ENCODE measurements around the gene CEP126.
"Not testable (repeated sequence)": the region's sequence is repeated elsewhere in the genome, so short reads cannot be mapped to it uniquely, and the experiment has no call there.

CEP126 gene

GRCh38 chr11:101923554-101923953 lies 8.7 kb downstream of the CEP126 start:
- in situ Hi-C loops (cut with MboI; ENCODE audit: low sequenced_read_pairs), result no loop called here

- in situ Hi-C loops (cut with MboI; ENCODE audit: low sequenced_read_pairs), result no loop called here
Measured at GRCh38 chr11:101929294-101929915, 14.6 kb downstream of the CEP126 start.

GRCh38 chr11:101931692-101932091 lies 16.9 kb downstream of the CEP126 start:
- in situ Hi-C loops (cut with MboI; ENCODE audit: low sequenced_read_pairs), result no loop called here

GRCh38 chr11:101940901-101941520 lies 26.2 kb downstream of the CEP126 start:
- in situ Hi-C loops (cut with MboI; ENCODE audit: low sequenced_read_pairs), result no loop called here

- in situ Hi-C loops (cut with MboI; ENCODE audit: low sequenced_read_pairs), result no loop called here
Measured at GRCh38 chr11:101944923-101945322, 30.1 kb downstream of the CEP126 start.

GRCh38 chr11:101945448-101945847 lies 30.6 kb downstream of the CEP126 start:
- in situ Hi-C loops (cut with MboI; ENCODE audit: low sequenced_read_pairs), result no loop called here

GRCh38 chr11:101949680-101950220 lies 34.9 kb downstream of the CEP126 start:
- in situ Hi-C loops (cut with MboI; ENCODE audit: low sequenced_read_pairs), result no loop called here

- in situ Hi-C loops (cut with MboI; ENCODE audit: low sequenced_read_pairs), result no loop called here
Measured at GRCh38 chr11:101955278-101955677, 40.5 kb downstream of the CEP126 start.

- in situ Hi-C loops (cut with MboI; ENCODE audit: low sequenced_read_pairs), result no loop called here
Measured at GRCh38 chr11:101955701-101956100, 40.9 kb downstream of the CEP126 start.

- in situ Hi-C loops (cut with MboI; ENCODE audit: low sequenced_read_pairs), result no loop called here
Measured at GRCh38 chr11:101960231-101960630, 45.4 kb downstream of the CEP126 start.

- in situ Hi-C loops (cut with MboI; ENCODE audit: low sequenced_read_pairs), result not testable (repeated sequence)
Measured at GRCh38 chr11:101964200-101964599, 49.4 kb downstream of the CEP126 start.

- in situ Hi-C loops (cut with MboI; ENCODE audit: low sequenced_read_pairs), result no loop called here
Measured at GRCh38 chr11:101974255-101974654, 59.4 kb downstream of the CEP126 start.

GRCh38 chr11:101974771-101975170 lies 60.0 kb downstream of the CEP126 start:
- in situ Hi-C loops (cut with MboI; ENCODE audit: low sequenced_read_pairs), result no loop called here

- in situ Hi-C loops (cut with MboI; ENCODE audit: low sequenced_read_pairs), result no loop called here
Measured at GRCh38 chr11:101975734-101976133, 60.9 kb downstream of the CEP126 start.

GRCh38 chr11:101987370-101987769 lies 72.6 kb downstream of the CEP126 start:
- in situ Hi-C loops (cut with MboI; ENCODE audit: low sequenced_read_pairs), result no loop called here

- in situ Hi-C loops (cut with MboI; ENCODE audit: low sequenced_read_pairs), result no loop called here
Measured at GRCh38 chr11:101993172-101993571, 78.4 kb downstream of the CEP126 start.

GRCh38 chr11:101994052-101994469 lies 79.3 kb downstream of the CEP126 start:
- in situ Hi-C loops (cut with MboI; ENCODE audit: low sequenced_read_pairs), result not testable (repeated sequence)

GRCh38 chr11:101996111-101996510 lies 81.3 kb downstream of the CEP126 start:
- in situ Hi-C loops (cut with MboI; ENCODE audit: low sequenced_read_pairs), result no loop called here

- in situ Hi-C loops (cut with MboI; ENCODE audit: low sequenced_read_pairs), result no loop called here
Measured at GRCh38 chr11:102001657-102002338, 87.0 kb downstream of the CEP126 start.

- in situ Hi-C loops (cut with MboI; ENCODE audit: low sequenced_read_pairs), result no loop called here
Measured at GRCh38 chr11:102004220-102004619, 89.4 kb downstream of the CEP126 start.

GRCh38 chr11:102005306-102005705 lies 90.5 kb downstream of the CEP126 start:
- in situ Hi-C loops (cut with MboI; ENCODE audit: low sequenced_read_pairs), result no loop called here

Measured in HL-60/S4 (cell line).